ENCODE measurements around the gene NDUFB2.
"Not testable (repeated sequence)": the region's sequence is repeated elsewhere in the genome, so short reads cannot be mapped to it uniquely, and the experiment has no call there.

NDUFB2 gene

GRCh38 chr7:140672382-140673062 is 24.0 kb upstream of the NDUFB2 start, which contains the start of gene ADCK2:
ADCK2 (plus strand) TSS chr7:140672945; CDS start chr7:140673331, 386 bp downstream.
- FAIRE-seq: no peak
- peak; percentile 10 for DNase-seq (ENCODE audit: low spot score)

GRCh38 chr7:140673063-140673773 is 23.3 kb upstream of the NDUFB2 start:
- DNase-seq (ENCODE audit: low spot score) (no peak), FAIRE-seq (no peak)

DNA sequence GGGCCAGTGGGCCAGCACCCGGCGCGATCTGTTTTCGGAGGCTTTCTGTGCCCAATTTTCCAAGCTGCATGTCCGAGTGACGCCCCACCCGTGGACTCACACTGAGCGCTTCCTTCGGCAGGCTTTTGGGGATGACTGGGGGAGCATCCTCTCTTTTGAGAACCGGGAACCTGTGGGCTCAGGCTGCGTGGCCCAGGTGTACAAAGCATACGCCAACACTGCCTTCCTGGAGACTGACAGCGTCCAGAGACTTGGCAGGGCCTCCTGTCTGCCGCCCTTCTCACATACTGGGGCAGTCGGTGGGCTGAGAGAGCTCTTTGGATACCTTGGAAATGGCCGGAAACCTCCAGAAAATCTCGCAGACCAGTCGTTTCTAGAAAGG is 22.7 kb upstream of the NDUFB2 start:
- DNase-seq (ENCODE audit: low spot score): no peak
- FAIRE-seq: no peak

DNA sequence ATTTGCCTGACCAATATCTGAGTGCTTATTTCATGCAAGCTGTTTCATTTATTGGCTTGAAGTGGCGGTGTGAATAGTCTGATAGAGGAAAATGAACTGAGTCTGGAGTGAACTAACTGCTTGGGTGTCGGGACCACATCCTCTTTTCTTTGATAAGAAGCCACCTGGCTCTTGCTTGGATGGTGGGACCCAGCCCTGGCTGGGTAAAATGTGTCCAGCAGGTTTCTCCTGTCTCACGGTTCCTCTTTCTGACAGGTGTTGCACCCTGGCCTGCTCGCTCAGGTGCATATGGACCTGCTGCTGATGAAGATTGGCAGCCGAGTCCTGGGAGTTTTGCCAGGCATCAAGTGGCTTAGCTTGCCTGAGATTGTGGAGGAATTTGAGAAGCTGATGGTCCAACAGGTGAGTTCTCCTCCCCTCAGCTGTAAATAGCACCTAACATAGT is 22.1 kb upstream of the NDUFB2 start:
- DNase-seq (ENCODE audit: low spot score): no peak
- no peak for FAIRE-seq

DNA sequence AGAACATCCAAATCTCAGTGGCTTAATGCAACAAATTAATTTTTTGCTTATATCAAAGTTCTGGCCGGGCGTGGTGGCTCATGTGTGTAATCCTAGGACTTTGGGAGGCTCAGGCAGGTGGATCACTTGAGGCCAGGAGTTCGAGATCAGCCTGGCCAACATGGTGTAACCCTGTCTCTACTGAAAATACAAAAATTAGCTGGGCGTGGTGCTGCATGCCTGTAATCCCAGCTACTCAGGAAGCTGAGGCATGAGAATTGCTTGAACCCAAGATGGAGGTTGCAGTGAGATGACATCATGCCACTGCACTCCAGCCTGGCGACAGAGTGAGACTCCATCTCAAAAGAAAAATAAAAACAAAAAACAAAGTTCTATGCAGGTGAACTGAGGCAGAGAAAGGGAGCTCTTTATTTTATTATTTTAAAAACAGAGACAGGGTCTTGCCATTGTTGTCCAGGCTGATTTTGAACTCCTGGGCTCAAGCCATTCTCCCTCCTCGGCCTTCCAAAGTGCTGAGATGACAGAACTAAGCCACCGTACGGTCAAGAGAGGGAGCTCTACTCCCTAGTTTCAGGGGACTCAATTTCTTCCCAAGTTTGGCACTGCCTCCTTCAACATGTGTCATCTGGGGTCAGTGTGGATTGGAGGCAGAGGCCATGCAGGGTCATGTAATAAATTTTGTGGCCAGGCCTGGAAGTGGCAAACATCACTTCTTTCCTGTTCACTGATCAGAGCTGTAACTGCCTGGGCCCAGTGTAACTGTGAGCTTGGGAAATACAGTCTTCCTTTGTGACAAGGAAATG is 21.4 kb upstream of the NDUFB2 start:
- DNase-seq (ENCODE audit: low spot score) (peak; percentile 80), FAIRE-seq (peak; percentile 92)

DNA sequence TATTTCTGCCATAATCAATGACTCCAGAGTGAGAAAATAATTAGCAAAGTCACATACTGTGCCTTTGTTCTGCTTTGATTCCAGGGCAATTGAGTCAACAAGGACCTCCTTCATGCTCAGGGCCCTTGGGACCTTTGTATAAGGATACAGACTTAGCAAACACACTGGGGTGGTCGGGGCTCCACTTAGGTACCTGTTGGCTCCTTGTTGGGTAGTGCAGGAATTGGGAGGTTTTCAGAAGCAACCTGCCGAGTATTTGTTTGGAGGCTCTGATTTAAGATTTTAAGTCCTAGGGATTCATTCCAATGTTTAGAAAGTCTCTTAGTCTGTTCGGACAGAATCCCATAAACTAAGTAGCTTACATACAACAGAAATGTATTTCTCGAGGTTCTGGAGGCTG is 20.8 kb upstream of the NDUFB2 start:
- DNase-seq (ENCODE audit: low spot score) (no peak), FAIRE-seq (no peak)

- FAIRE-seq: no peak
- DNase-seq (ENCODE audit: low spot score): no peak
These were observed 20.2 kb upstream of the NDUFB2 start for GRCh38 chr7:140676306-140676705.

DNA sequence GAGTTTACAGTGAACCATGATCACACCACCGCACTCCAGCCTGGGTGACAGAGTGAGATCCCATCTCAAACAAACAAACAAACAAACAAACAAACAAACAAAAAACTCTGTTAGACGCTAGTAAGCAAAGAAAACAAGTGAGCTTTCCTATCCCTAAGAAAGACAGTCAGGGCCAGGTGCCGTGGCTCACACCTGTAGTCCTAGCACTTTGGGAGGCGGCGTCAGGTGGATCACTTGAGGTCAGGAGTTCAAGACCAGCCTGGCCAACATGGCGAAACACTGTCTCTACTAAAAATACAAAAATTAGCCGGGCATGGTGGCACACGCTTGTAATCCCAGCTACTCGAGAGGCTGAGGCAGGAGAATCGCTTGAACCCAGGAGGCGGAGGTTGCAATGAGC is 19.6 kb upstream of the NDUFB2 start:
- DNase-seq (ENCODE audit: low spot score); FAIRE-seq: not testable (repeated sequence)

GRCh38 chr7:140677496-140677895 is 19.0 kb upstream of the NDUFB2 start:
- FAIRE-seq (no peak), DNase-seq (ENCODE audit: low spot score) (no peak)

DNA sequence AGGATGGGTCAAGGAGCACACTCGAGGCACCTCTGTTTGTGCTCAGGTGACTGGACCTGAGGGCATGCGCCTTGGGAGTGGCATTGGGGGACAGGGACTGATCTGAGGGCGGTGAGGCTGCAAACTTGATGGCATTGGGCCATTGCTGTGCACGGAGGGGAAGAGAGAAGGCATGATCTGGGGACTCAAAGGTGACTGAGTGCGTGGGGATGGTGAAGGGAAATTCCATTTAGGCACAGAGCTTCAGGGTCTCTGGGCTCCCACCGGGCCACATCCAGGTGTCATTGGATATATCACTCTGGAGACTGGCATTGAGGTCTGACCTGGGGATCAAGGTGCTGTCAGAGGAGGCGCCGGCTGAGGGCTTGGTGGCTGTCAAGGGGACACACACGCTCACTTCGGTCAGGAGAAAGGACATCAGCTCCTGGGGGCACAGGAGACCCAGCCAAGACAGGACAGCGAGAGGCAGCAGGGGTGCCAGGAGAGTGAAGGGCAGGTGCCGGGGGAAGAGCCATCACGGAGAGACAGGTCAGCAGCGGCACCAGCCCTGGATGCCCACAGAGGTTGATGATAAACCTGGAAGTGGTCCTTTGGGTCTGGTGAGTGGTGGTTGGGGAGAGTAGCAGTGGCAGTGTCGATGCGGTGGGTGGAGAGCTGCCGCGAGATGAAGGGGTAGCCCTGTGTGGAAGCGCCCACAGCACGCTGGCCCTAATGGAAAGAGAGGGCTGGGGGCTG is 18.3 kb upstream of the NDUFB2 start:
- no peak for FAIRE-seq
- DNase-seq (ENCODE audit: low spot score): no peak

DNA sequence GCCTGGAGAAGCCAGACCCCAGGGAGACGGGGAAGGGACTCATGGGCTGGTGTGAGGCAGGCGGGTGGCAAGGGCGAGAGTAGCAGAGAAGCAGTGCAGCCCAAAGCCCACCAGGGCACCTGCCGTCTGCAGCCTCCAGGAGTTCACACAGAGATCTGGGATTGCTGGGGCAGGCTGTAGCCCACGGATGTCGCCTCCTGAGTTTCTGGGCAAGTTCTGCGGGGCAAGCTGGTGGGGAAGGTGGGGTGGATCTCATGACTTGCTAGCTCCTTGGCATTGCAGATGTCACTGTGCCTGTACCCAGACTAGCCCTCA is 17.7 kb upstream of the NDUFB2 start:
- DNase-seq (ENCODE audit: low spot score) (no peak), FAIRE-seq (no peak)

- no peak for FAIRE-seq
- DNase-seq (ENCODE audit: low spot score): no peak
These were observed 17.3 kb upstream of the NDUFB2 start for GRCh38 chr7:140679186-140679585.

DNA sequence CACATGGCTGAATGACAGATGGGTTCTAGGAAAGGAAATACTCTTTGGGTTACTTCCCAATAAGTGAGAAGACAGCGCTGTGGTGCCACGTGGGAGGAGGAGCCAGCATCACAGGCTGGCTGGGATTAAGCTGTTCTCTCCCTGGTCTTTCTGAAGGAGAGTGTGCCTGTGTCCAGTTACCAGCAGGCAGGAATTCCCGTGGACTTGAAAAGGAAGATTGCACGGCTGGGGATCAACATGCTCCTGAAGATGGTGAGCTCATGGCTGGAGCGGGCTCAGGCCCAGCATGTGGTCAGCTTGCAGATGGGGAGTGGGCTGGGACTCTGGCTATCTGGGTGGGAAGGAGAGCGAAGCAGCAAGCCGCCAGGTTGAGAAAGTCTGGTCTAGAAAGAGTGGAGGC is 15.6 kb upstream of the NDUFB2 start:
- FAIRE-seq (no peak), DNase-seq (ENCODE audit: low spot score) (no peak)

DNA sequence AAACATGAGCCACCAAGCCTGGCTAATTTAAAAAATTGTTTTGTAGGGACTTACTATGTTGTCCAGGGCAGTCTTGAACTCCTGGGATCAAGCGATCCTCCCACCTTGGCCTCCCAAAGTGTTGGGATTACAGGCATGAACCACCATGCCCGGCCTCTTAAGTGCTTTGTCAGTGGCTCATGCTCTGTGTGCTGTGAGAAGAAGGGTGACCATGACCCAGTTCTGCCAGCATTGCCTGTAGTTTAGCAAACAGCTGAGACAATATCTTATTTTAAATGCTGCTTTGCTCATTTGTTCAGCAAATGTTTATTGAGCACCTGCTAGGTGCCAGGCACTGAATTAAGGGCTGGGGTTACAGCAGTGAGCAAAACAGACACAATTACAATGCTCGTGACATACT is 14.7 kb upstream of the NDUFB2 start:
- FAIRE-seq: no peak
- no peak for DNase-seq (ENCODE audit: low spot score)

DNA sequence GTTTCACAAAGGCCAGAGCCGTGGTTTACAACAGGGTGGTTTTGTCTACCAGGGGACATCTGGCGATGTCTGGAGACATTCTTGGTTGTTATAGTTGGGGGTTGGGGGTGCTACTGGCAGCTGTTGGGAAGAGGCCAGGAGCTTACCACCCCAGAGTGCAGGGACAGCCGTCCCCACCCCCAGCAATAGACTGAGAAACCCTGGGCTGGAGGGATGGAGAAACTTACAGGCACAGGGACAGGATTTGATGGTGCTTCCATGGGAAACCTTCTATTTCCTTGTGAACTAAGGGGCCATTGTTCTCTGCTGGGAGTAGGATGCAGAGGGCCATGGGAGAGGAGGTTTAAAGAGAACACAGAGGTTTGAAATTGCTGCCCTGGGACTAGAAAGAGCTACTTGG is 12.9 kb upstream of the NDUFB2 start:
- DNase-seq (ENCODE audit: low spot score): no peak

DNA sequence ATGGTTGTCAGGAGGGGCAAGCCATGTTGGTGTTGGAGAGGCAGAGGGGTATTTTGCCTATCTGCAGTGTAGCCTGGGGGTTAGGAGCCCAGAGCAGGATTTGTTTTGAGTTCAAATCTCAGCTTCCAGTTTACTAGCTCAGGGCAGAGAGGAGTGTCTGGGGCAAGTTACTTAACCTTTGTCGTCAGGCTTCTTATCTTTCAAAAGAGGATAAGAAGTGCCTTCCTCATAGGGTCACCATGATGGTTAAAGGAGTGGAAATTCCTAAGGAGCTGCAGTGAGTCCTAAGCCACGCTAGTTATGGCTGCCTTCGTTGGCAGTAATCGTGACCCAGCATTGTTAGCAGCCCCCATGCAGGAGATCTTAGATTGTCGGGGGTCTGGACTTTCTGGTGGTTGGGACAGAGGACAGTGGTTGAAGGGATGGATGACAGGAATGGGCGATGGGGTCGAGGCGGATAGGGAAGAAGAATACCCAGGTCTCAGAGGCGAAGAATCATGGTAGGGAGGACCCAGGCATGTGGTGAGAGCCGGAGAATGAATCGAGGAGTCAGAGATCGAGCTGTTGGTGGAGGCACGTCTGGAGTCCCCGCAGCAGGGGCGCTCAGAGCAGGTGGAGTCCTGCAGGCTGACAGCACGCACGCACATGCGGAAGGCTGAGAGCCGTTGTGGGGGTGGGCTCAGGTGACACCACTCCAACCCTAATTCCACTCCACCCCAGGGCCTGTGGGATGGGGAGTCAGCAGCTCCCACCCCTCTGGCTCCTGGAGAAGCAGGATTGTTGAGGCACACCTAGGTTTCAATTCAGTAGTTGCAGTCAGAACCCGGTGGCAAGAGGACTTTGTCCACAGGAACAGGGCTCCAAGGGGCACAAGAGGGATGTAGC is 12.2 kb upstream of the NDUFB2 start:
- FAIRE-seq: no peak
- no peak for DNase-seq (ENCODE audit: low spot score)

More for the DNA sequence above, 12.9 kb upstream of the NDUFB2 start:
- FAIRE-seq: no peak

DNA sequence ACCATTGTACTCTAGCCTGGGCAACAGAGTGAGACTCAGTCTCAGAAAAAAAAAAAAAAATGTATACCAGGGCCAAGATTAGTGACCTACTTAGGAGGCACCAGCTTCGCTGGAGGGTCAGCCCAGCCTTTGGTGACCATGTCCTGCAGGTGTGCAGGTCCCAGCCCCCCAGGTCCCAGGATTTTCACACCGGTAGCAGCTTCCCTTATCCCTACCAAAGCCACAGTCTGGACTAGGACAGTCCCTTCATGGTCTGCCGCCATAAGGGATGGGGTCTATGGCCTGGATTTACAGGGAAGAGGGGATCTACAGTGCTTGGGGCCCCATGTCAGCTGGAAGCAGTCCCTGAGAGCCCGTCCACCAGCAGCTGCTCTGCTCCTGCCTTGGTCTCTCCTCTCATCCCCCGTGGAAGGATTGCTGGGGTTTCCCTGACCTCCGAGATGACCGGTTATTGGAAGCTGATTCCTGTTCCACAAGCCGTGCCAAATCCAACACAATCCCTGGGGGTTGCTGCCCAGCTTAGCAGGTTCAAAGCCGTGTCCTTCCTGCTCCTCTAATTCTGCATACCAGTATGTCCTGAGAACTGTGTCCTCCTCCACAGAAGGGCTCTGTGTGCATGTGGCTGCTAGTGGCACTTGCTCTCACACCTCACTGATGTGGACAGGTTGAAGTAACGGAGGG is 11.0 kb upstream of the NDUFB2 start:
- FAIRE-seq: no peak
- DNase-seq (ENCODE audit: low spot score): no peak

DNA sequence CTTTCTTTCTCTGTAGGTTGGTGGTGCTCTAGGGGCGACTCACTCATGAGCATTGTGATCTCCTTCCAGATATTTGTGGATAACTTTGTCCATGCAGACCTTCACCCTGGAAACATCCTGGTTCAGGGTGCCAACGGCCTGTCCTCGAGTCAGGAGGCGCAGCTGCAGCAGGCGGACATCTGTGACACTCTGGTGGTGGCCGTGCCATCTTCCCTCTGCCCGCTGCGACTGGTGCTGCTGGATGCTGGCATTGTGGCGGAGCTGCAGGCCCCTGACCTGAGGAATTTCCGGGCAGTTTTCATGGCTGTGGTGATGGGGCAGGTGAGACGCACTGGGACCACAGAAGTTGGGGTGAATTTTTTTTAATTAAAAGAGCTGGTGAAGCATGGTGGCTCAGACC is 9.6 kb upstream of the NDUFB2 start:
- DNase-seq (ENCODE audit: low spot score) (no peak), FAIRE-seq (no peak)

GRCh38 chr7:140688341-140688740 is 8.2 kb upstream of the NDUFB2 start:
- DNase-seq (ENCODE audit: low spot score): no peak
- FAIRE-seq: no peak
